Immature natural killer cell (primary cell): ENCODE measurements around the gene ATG7. TPM values are rescaled to one million over a fixed set of nuclear protein-coding genes. Genes with fewer than 3 reads are reported as not detected.

Source experiments
- DNase-seq, 3 donors: peaks; one replicate each; pipeline ENCODE4 v3.0.0; 2022; ENCODE audit warnings: mixed read lengths in 1 of 3
- H3K27ac Mint-ChIP-seq, 6 donors: one replicate each; pipeline ENCODE4 v1.8.0; 2020; ENCODE audit warnings: mixed read lengths in 6 of 6, mild to moderate bottlenecking in 5 of 6, inconsistent platforms in 4 of 6, moderate library complexity in 3 of 6
- H3K27me3 Mint-ChIP-seq, 3 donors: one replicate each; pipeline ENCODE4 v1.8.0; 2020 to 2021; ENCODE audit warnings: low read depth in 3 of 3, mild to moderate bottlenecking in 3 of 3, mixed read lengths in 3 of 3, moderate library complexity in 3 of 3, inconsistent platforms in 1 of 3
- H3K36me3 Mint-ChIP-seq, 3 donors: one replicate each; pipeline ENCODE4 v1.8.0; 2020; ENCODE audit warnings: mixed read lengths in 3 of 3, inconsistent platforms in 2 of 3, mild to moderate bottlenecking in 2 of 3
- H3K4me1 Mint-ChIP-seq, 2 donors: one replicate each; pipeline ENCODE4 v1.8.0; 2020; ENCODE audit warnings: inconsistent platforms in 2 of 2, mild to moderate bottlenecking in 2 of 2, mixed read lengths in 2 of 2, moderate library complexity in 1 of 2
- H3K4me3 Mint-ChIP-seq, 5 donors: one replicate each; pipeline ENCODE4 v1.8.0; 2020; ENCODE audit warnings: mild to moderate bottlenecking in 5 of 5, mixed read lengths in 5 of 5, inconsistent platforms in 3 of 5, moderate library complexity in 3 of 5
- H3K9me3 Mint-ChIP-seq, 6 donors: one replicate each; pipeline ENCODE4 v1.8.0; 2020; ENCODE audit warnings: mild to moderate bottlenecking in 6 of 6, mixed read lengths in 6 of 6, inconsistent platforms in 4 of 6, moderate library complexity in 3 of 6
- polyA plus RNA-seq, 3 donors: library from polyadenylated mRNA; unstranded; fragments of 300-500 nt; fragmentation: Illumina TruSeq; gene quantifications; one replicate each; pipeline ENCODE4 v1.2.3, GENCODE V29; 2021

Gene ATG7
- polyA plus RNA-seq, 3 donors from 2014 or later = 12.9 to 22.1 (median 14.0) TPM

GRCh38 chr3:11536936-11537612 lies 264.9 kb downstream of the ATG7 start:
- no peak overlapping the region for H3K27ac Mint-ChIP-seq
- H3K9me3 Mint-ChIP-seq = no peaks in the 10 kb centered on the region
- H3K4me1 Mint-ChIP-seq = peaks cover 0 to 14% of the 10 kb centered on the region in 2 donors
- H3K27me3 Mint-ChIP-seq = peaks cover 0 to 1% (median 0%) of the 10 kb centered on the region in 3 donors
- no peak overlapping the region for H3K4me3 Mint-ChIP-seq
- peaks cover 0 to 3% (median 2%) of the 10 kb centered on the region in 3 donors for H3K36me3 Mint-ChIP-seq
- DNase-seq = no peak

- Mint-ChIP-seq H3K27ac (no peak overlapping the region), H3K9me3 (no peaks in the 10 kb centered on the region), H3K4me3 (no peak overlapping the region), H3K27me3 (no peaks in the 10 kb centered on the region), H3K36me3 (no peaks in the 10 kb centered on the region), H3K4me1 (peaks cover 0 to 1% of the 10 kb centered on the region in 2 donors)
- no peak for DNase-seq
Observed at GRCh38 chr3:11538581-11538980, 266.4 kb downstream of the ATG7 start.

- Mint-ChIP-seq H3K9me3 (no peaks in the 10 kb centered on the region), H3K4me1 (no peaks in the 10 kb centered on the region), H3K4me3 (no peak overlapping the region), H3K27ac (peak overlapping the region in 1 of 6 donors; percentile 60), H3K36me3 (no peaks in the 10 kb centered on the region), H3K27me3 (no peaks in the 10 kb centered on the region)
- no peak for DNase-seq
Observed at GRCh38 chr3:11539218-11539617, 267.0 kb downstream of the ATG7 start.

- H3K27ac Mint-ChIP-seq = no peak overlapping the region
- no peaks in the 10 kb centered on the region for H3K36me3 Mint-ChIP-seq
- DNase-seq = no peak
- no peaks in the 10 kb centered on the region for H3K9me3 Mint-ChIP-seq
- H3K4me1 Mint-ChIP-seq = no peaks in the 10 kb centered on the region
- no peak overlapping the region for H3K4me3 Mint-ChIP-seq
- no peaks in the 10 kb centered on the region for H3K27me3 Mint-ChIP-seq
Observed at GRCh38 chr3:11539677-11540076, 267.5 kb downstream of the ATG7 start.

GRCh38 chr3:11541321-11542303 lies 269.4 kb downstream of the ATG7 start:
- H3K9me3 Mint-ChIP-seq = no peaks in the 10 kb centered on the region
- no peak overlapping the region for H3K4me3 Mint-ChIP-seq
- no peaks in the 10 kb centered on the region for H3K27me3 Mint-ChIP-seq
- H3K4me1 Mint-ChIP-seq = no peaks in the 10 kb centered on the region
- DNase-seq = no peak
- H3K36me3 Mint-ChIP-seq = no peaks in the 10 kb centered on the region
- peak overlapping the region in 2 of 6 donors; percentile 24 to 56 for H3K27ac Mint-ChIP-seq

GRCh38 chr3:11542551-11542950 lies 270.4 kb downstream of the ATG7 start:
- no peaks in the 10 kb centered on the region for H3K9me3 Mint-ChIP-seq
- H3K36me3 Mint-ChIP-seq = peaks cover 0 to 2% (median 0%) of the 10 kb centered on the region in 3 donors
- no peak for DNase-seq
- no peak overlapping the region for H3K27ac Mint-ChIP-seq
- no peaks in the 10 kb centered on the region for H3K27me3 Mint-ChIP-seq
- H3K4me1 Mint-ChIP-seq = peaks cover 0 to 2% of the 10 kb centered on the region in 2 donors
- H3K4me3 Mint-ChIP-seq = no peak overlapping the region

GRCh38 chr3:11543141-11543947 lies 271.1 kb downstream of the ATG7 start:
- peaks cover 0 to 3% (median 0%) of the 10 kb centered on the region in 3 donors for H3K36me3 Mint-ChIP-seq
- H3K4me3 Mint-ChIP-seq = no peak overlapping the region
- peaks cover 0 to 2% of the 10 kb centered on the region in 2 donors for H3K4me1 Mint-ChIP-seq
- H3K27me3 Mint-ChIP-seq = no peaks in the 10 kb centered on the region
- DNase-seq = no peak
- no peak overlapping the region for H3K27ac Mint-ChIP-seq
- H3K9me3 Mint-ChIP-seq = no peaks in the 10 kb centered on the region

- peaks cover 0 to 3% (median 0%) of the 10 kb centered on the region in 3 donors for H3K36me3 Mint-ChIP-seq
- no peak overlapping the region for H3K4me3 Mint-ChIP-seq
- DNase-seq = no peak
Observed at GRCh38 chr3:11543948-11544387, 271.8 kb downstream of the ATG7 start.

GRCh38 chr3:11544412-11545181 lies 272.4 kb downstream of the ATG7 start:
- peaks cover 4% of the 10 kb centered on the region in 2 donors for H3K4me1 Mint-ChIP-seq
- no peak overlapping the region for H3K27ac Mint-ChIP-seq
- no peaks in the 10 kb centered on the region for H3K9me3 Mint-ChIP-seq
- H3K36me3 Mint-ChIP-seq = peaks cover 0 to 3% (median 0%) of the 10 kb centered on the region in 3 donors
- H3K4me3 Mint-ChIP-seq = no peak overlapping the region
- no peaks in the 10 kb centered on the region for H3K27me3 Mint-ChIP-seq
- no peak for DNase-seq

More at GRCh38 chr3:11543948-11544387, 271.8 kb downstream of the ATG7 start:
- H3K9me3 Mint-ChIP-seq = no peaks in the 10 kb centered on the region
- no peak overlapping the region for H3K27ac Mint-ChIP-seq
- no peaks in the 10 kb centered on the region for H3K27me3 Mint-ChIP-seq
- peaks cover 0 to 2% of the 10 kb centered on the region in 2 donors for H3K4me1 Mint-ChIP-seq

- Mint-ChIP-seq H3K9me3 (no peaks in the 10 kb centered on the region), H3K4me1 (peaks cover 6 to 7% of the 10 kb centered on the region in 2 donors), H3K36me3 (peaks cover 0 to 3% (median 0%) of the 10 kb centered on the region in 3 donors), H3K4me3 (no peak overlapping the region), H3K27ac (no peak overlapping the region), H3K27me3 (no peaks in the 10 kb centered on the region)
- no peak for DNase-seq
Observed at GRCh38 chr3:11545186-11545851, 273.1 kb downstream of the ATG7 start.

GRCh38 chr3:11546657-11547302 lies 274.6 kb downstream of the ATG7 start:
- no peak for DNase-seq
- Mint-ChIP-seq H3K4me3 (no peak overlapping the region), H3K27me3 (no peaks in the 10 kb centered on the region), H3K9me3 (no peaks in the 10 kb centered on the region), H3K36me3 (peaks cover 0 to 3% (median 0%) of the 10 kb centered on the region in 3 donors), H3K4me1 (peaks cover 10 to 17% of the 10 kb centered on the region in 2 donors), H3K27ac (peak overlapping the region in 1 of 6 donors; percentile 23)

GRCh38 chr3:11547498-11547897 lies 275.3 kb downstream of the ATG7 start:
- no peak overlapping the region for H3K4me3 Mint-ChIP-seq
- H3K9me3 Mint-ChIP-seq = no peaks in the 10 kb centered on the region
- peaks cover 10 to 22% of the 10 kb centered on the region in 2 donors for H3K4me1 Mint-ChIP-seq
- no peak for DNase-seq
- no peak overlapping the region for H3K27ac Mint-ChIP-seq
- H3K36me3 Mint-ChIP-seq = peaks cover 0 to 3% (median 0%) of the 10 kb centered on the region in 3 donors
- H3K27me3 Mint-ChIP-seq = no peaks in the 10 kb centered on the region
